ENCODE data around the gene TSPAN9. TPM values are rescaled to one million over a fixed set of nuclear protein-coding genes. Genes with fewer than 3 reads are reported as not detected.

The TSPAN9 gene
- total RNA-seq, 3 donors from 2014 or later: 0.68 to 1.4 (median 0.95) TPM

DNA sequence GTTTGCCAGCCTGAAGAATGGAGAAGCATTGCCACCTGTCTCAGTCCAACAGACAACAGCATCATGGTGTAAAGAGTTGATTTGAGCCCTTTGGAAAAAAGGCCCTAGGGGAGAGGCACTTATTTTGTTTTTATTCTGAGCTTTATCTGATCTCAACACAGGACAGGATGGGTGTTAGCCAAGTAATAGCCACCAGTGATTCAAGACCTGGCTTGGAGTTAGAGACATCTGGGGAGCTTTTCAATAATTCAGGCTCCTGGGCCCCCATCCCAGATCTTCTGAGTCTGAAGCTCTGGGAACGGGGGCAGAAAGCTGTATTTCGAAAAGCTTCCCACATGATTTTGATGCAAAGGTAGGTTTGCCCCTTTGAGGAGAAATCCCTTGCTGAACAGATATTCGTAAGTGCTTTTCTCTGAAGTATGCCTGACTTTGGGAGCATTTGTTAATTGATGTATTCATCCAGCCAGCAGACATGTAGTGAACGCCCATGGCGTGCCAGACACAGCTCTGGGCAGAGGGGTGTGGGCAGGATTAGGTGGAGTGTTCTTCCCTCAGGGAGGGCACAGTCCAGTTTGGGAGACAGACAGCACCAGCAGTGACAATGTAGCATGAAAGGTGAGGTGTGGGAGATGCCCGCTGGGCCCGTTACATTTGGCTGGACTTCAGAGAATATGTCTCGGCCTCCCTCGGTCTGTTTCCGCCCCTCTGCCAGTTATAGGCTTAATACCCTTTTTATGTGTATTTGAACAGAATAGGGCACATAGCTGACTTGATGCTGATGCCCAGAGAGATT, 72.5 kb downstream of the TSPAN9 start:
- Mint-ChIP-seq H3K4me3 (no peak overlapping the region), H3K4me1 (ENCODE audit: low read depth) (peaks cover 1% of the 10 kb centered on the region), H3K27me3 (ENCODE audit: low read depth) (peaks cover 18% of the 10 kb centered on the region), H3K9me3 (no peaks in the 10 kb centered on the region), H3K36me3 (ENCODE audit: insufficient read depth) (no peaks in the 10 kb centered on the region)
- ATAC-seq (no peak), DNase-seq (no peak)

- no peaks in the 10 kb centered on the region for H3K9me3 Mint-ChIP-seq
- no peak for DNase-seq
- ATAC-seq: no peak
- peaks cover 13% of the 10 kb centered on the region for H3K27me3 Mint-ChIP-seq (ENCODE audit: low read depth)
- peaks cover 1% of the 10 kb centered on the region for H3K4me1 Mint-ChIP-seq (ENCODE audit: low read depth)
- H3K4me3 Mint-ChIP-seq: no peak overlapping the region
- no peaks in the 10 kb centered on the region for H3K36me3 Mint-ChIP-seq (ENCODE audit: insufficient read depth)
Measured at GRCh38 chr12:3150308-3150670, 73.1 kb downstream of the TSPAN9 start.

GRCh38 chr12:3150931-3151835, 74.0 kb downstream of the TSPAN9 start:
- no peaks in the 10 kb centered on the region for H3K36me3 Mint-ChIP-seq (ENCODE audit: insufficient read depth)
- H3K4me1 Mint-ChIP-seq (ENCODE audit: low read depth): peaks cover 1% of the 10 kb centered on the region
- no peak overlapping the region for H3K4me3 Mint-ChIP-seq
- H3K27me3 Mint-ChIP-seq (ENCODE audit: low read depth): peaks cover 6% of the 10 kb centered on the region
- no peak for ATAC-seq
- no peaks in the 10 kb centered on the region for H3K9me3 Mint-ChIP-seq
- no peak for DNase-seq

DNA sequence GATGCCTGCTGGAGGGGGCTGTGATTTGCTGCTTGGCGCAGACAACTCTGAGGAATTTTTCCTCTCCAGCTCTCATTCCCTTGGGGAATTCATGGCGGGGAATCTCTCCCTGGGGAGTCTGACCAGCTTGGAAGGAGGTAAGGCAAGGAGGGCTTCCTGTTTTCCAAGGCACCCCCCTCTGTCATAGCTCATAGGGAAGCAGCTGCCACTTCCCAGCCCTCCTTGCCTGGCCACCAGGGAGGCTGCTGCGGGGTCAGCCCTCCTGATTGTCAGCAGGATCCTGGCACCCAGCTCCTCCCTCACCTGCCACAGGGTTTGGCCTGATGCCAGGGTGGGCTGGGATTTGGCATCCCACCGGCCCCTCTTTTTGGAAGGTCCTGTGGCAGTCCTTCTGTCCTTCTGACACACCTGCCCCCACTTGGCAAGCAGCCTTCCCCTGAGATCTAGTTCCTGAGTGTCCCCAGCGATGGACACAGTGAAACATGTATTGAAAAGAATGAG, 74.9 kb downstream of the TSPAN9 start:
- no peaks in the 10 kb centered on the region for H3K9me3 Mint-ChIP-seq
- DNase-seq (no peak), ATAC-seq (no peak)
- no peaks in the 10 kb centered on the region for H3K36me3 Mint-ChIP-seq (ENCODE audit: insufficient read depth)
- peaks cover 1% of the 10 kb centered on the region for H3K4me1 Mint-ChIP-seq (ENCODE audit: low read depth)
- H3K4me3 Mint-ChIP-seq: no peak overlapping the region
- no peaks in the 10 kb centered on the region for H3K27me3 Mint-ChIP-seq (ENCODE audit: low read depth)

DNA sequence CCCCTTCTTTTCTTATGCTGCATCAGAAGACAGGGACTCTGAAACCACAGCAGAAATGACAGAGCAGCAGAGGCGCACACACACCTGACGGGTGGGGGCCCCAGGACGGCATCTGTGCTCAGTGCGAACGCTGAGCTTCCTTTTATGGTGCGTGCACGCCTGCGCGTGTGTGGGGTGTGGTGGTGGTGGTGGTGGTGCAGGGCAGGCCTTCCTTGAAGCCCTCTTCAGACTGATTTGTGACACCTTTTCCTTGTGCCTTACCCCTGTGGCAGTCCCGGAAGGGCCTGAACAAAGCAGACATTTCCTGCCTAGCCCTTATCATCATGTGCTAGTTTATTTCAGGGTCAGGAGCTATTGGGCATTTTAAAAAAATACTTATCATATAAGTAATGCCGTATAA, 75.7 kb downstream of the TSPAN9 start:
- Mint-ChIP-seq H3K4me3 (no peak overlapping the region), H3K36me3 (ENCODE audit: insufficient read depth) (no peaks in the 10 kb centered on the region), H3K9me3 (no peaks in the 10 kb centered on the region), H3K4me1 (ENCODE audit: low read depth) (peaks cover 1% of the 10 kb centered on the region), H3K27me3 (ENCODE audit: low read depth) (no peaks in the 10 kb centered on the region)
- ATAC-seq: peak in 1 of 2 donors; percentile 21
- DNase-seq: no peak

GRCh38 chr12:3154006-3154405, 76.8 kb downstream of the TSPAN9 start:
- no peaks in the 10 kb centered on the region for H3K27me3 Mint-ChIP-seq (ENCODE audit: low read depth)
- no peak overlapping the region for H3K4me3 Mint-ChIP-seq
- no peaks in the 10 kb centered on the region for H3K36me3 Mint-ChIP-seq (ENCODE audit: insufficient read depth)
- ATAC-seq: no peak
- peaks cover 1% of the 10 kb centered on the region for H3K4me1 Mint-ChIP-seq (ENCODE audit: low read depth)
- no peak for DNase-seq
- H3K9me3 Mint-ChIP-seq: no peaks in the 10 kb centered on the region

- no peaks in the 10 kb centered on the region for H3K36me3 Mint-ChIP-seq (ENCODE audit: insufficient read depth)
- no peak overlapping the region for H3K4me3 Mint-ChIP-seq
- ATAC-seq: no peak
Measured at GRCh38 chr12:3155702-3156370, 78.7 kb downstream of the TSPAN9 start.

DNA sequence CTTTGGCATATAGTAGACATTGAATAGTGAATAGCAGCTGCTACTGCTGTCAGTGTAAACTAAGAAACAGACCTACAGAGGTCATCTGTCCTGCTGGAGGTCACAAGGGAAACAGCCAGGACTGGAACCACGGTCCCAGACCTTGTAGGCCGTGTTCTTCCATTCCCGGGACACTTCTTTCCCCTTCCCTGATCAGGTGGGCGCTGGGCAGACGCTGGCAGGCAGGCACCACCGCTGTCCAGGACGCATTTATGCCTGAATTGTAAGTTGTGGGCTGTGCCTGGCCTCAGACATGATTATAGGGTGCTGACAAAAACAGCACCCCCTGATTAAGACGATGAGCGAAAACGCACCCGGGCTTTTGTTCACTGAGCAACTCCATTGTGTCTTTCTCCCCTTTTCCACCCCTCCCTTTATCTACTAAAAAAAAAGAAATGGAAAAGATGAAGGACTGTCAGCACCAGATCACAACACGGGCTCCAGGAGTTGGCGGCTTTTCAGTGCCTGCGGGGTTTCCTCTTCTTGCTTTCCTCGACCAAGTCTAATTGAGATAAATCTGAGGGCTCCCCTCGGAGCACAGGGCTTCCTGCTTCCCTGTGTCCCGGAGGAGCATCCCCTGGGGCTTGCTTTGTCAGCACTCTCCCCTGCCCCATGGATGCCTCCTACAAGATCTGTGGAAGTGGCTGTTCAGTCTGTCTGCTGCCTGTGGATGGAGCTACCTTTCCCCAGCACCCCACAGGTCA, 80.6 kb downstream of the TSPAN9 start:
- no peak for DNase-seq
- ATAC-seq: no peak
- Mint-ChIP-seq H3K4me3 (no peak overlapping the region), H3K36me3 (ENCODE audit: insufficient read depth) (no peaks in the 10 kb centered on the region), H3K4me1 (ENCODE audit: low read depth) (no peaks in the 10 kb centered on the region), H3K27me3 (ENCODE audit: low read depth) (no peaks in the 10 kb centered on the region), H3K9me3 (no peaks in the 10 kb centered on the region)

More at GRCh38 chr12:3155702-3156370, 78.7 kb downstream of the TSPAN9 start:
- no peak for DNase-seq
- H3K27me3 Mint-ChIP-seq (ENCODE audit: low read depth): no peaks in the 10 kb centered on the region
- no peaks in the 10 kb centered on the region for H3K9me3 Mint-ChIP-seq
- peaks cover 1% of the 10 kb centered on the region for H3K4me1 Mint-ChIP-seq (ENCODE audit: low read depth)

DNA sequence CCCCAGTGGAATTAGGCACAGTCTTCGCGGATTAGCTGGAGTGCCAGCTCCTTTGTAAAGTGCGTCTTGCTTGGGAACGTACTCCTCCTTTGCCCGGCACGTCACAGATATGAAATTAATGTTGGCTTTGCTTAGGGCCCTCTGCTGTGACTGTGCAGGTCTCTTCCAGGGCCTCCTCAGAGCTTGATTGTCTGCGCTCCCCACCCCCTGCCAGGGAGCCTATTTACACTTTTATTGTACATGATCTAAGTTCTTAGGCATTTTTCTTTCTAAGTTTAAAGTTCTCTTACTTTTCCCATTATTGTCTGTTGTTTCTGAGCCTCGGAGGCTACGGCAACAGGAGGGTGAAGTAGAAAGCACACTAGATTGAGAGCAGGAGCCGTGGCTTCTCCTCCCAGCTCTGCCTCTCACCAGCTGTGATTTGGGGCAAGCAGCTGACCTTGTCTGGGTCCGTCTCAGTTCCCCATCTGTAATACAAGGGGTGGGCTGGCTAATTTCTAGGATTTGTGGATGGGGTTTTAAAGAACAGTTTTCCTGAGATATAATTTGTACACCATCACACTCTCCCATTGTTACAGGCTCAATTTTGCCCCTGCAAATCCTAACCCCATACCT, 81.8 kb downstream of the TSPAN9 start:
- Mint-ChIP-seq H3K9me3 (no peaks in the 10 kb centered on the region), H3K4me1 (ENCODE audit: low read depth) (no peaks in the 10 kb centered on the region), H3K36me3 (ENCODE audit: insufficient read depth) (no peaks in the 10 kb centered on the region), H3K4me3 (no peak overlapping the region), H3K27me3 (ENCODE audit: low read depth) (no peaks in the 10 kb centered on the region)
- ATAC-seq (no peak), DNase-seq (no peak)

DNA sequence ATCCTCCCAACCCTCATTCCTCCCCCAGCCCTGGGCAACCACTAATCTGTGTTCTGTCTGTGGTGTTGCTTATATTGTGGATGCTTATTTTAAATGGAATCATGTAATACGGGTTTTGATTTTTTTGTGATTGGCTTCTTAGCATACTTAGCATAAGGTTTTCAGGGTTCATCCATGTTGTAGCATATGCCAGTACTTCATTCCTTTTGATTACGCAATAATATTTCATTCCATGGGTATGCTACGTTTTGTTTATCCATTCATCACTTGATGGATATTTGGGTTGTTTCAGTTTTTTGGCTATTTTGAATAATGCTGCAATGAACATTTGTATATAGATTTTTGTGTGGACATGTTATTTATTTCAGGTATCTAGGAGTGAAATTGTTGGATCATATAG, 82.9 kb downstream of the TSPAN9 start:
- no peaks in the 10 kb centered on the region for H3K36me3 Mint-ChIP-seq (ENCODE audit: insufficient read depth)
- H3K4me1 Mint-ChIP-seq (ENCODE audit: low read depth): no peaks in the 10 kb centered on the region
- H3K4me3 Mint-ChIP-seq: no peak overlapping the region
- no peaks in the 10 kb centered on the region for H3K9me3 Mint-ChIP-seq
- no peak for ATAC-seq
- DNase-seq: no peak
- H3K27me3 Mint-ChIP-seq (ENCODE audit: low read depth): no peaks in the 10 kb centered on the region

- Mint-ChIP-seq H3K4me1 (ENCODE audit: low read depth) (no peaks in the 10 kb centered on the region), H3K4me3 (no peak overlapping the region), H3K27me3 (ENCODE audit: low read depth) (no peaks in the 10 kb centered on the region), H3K36me3 (ENCODE audit: insufficient read depth) (no peaks in the 10 kb centered on the region), H3K9me3 (no peaks in the 10 kb centered on the region)
- DNase-seq: no peak
- ATAC-seq: no peak
Measured at GRCh38 chr12:3161861-3162260, 84.7 kb downstream of the TSPAN9 start.

DNA sequence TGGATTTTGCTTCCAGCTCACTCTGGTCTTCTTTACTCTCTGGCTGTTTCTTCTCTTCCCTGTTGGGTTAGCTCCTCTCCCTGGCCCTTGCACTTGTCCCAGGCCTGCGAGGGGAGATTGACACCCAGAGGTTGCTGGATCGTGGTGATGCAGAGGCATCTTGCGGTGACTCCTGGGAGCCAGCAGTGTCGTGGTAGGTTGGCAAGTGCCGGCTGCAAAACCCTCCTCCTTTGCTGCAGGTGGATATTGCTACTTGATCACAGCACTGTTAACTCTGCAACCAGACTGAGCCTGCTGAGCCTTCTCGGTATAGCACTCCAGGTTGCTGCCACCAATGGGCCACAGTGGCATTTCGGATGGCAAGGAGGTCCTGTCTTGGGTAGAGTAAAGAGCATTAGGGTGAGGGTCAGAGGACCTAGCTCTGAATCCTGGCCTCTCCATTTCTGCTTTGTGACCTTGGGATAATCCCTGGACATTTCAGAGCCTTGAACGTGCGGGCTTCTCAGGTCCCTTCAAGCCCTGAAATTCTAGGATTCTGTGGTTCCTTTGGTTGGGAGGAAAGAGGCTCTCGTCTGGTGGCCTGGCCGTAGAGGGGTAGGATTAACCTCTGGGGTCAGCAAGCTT, 87.4 kb downstream of the TSPAN9 start:
- no peaks in the 10 kb centered on the region for H3K36me3 Mint-ChIP-seq (ENCODE audit: insufficient read depth)

More for the DNA sequence above, 87.4 kb downstream of the TSPAN9 start:
- H3K9me3 Mint-ChIP-seq: no peaks in the 10 kb centered on the region
- H3K4me1 Mint-ChIP-seq (ENCODE audit: low read depth): peaks cover 2% of the 10 kb centered on the region
- DNase-seq (no peak), ATAC-seq (no peak)
- peaks cover 5% of the 10 kb centered on the region for H3K27me3 Mint-ChIP-seq (ENCODE audit: low read depth)
- H3K4me3 Mint-ChIP-seq: no peak overlapping the region

Data from activated T-cell treated with anti-CD3 and anti-CD28 coated beads, Interleukin-2, amount 50 U/mL, for 4 hours (primary cell).